HCT116 (cell line): ENCODE results near the gene PLAC9. TPM values are rescaled to one million over a fixed set of nuclear protein-coding genes. Genes with fewer than 3 reads are reported as not detected.

Source experiments
- ATAC-seq: fragments of 200-7000 bp; cut with Tn5 transposase; 2 replicates; pipeline ENCODE4 v1.9.1; 2020; ENCODE audit warnings: mild to moderate bottlenecking, moderate library complexity
- BruUV-seq: library from RNA; stranded (reverse); fragments of 400-500 nt; replicated peaks from 2 replicates; lab custom pipeline; 2021; lab: Mats Ljungman, UMichigan
- CTCF ChIA-PET: fragments of 300-600 bp; sonication (Branson Sonifier 250); formaldehyde crosslinking; loops from one replicate; lab custom pipeline; 2021; ENCODE audit warnings: antibody characterized with exemption; lab: Charles Lee
- POLR2A ChIA-PET: fragments of 300-600, 350-600 bp; sonication (Branson Sonifier 250); formaldehyde crosslinking; loops from one replicate; lab custom pipeline; 2021; ENCODE audit warnings: antibody characterized with exemption; lab: Charles Lee
- RAD21 ChIA-PET, 2 experiments: fragments of 300-600 bp; sonication (Branson Sonifier 250); formaldehyde crosslinking; loops; one replicate each; lab custom pipeline; 2023; ENCODE audit warnings: low total read pairs in 2 of 2; ENCODE audit not compliant: uncharacterized antibody in 2 of 2, unreplicated experiment in 2 of 2, low non-redundant PET in 1 of 2; lab: Charles Lee
- DNase-seq: peaks from one replicate; pipeline ENCODE4 v3.0.0-alpha.2; 2010; ENCODE audit warnings: low read depth, low spot score
- H2AFZ ChIP-seq: fragments of 200-600 bp; shearing (Covaris generic), sonication (generic); 2 replicates; pipeline ENCODE4 v1.6.1; 2017; ENCODE audit warnings: low read depth, mixed run types, mixed read lengths, antibody characterized with exemption, low read length; ENCODE audit not compliant: poor library complexity, severe bottlenecking
- H3K27ac ChIP-seq: 2 replicates; pipeline ENCODE4 v1.5.1; 2012; ENCODE audit warnings: low read depth, low read length
- H3K27me3 ChIP-seq: fragments of 200-600 bp; sonication (generic); 2 replicates; pipeline ENCODE4 v1.6.1; 2016; ENCODE audit warnings: mixed run types, low read length, mixed read lengths; ENCODE audit not compliant: insufficient read depth
- H3K36me3 ChIP-seq, 2 experiments: fragments of 200-500 bp in 1 of 2; fragments of 200-600 bp in 1 of 2; sonication (Bioruptor generic) in 1 of 2; sonication (generic) in 1 of 2; 2 replicates each; pipeline versions ENCODE4 v1.5.1 to v1.6.1; 2014 to 2016; ENCODE audit warnings: low read length in 2 of 2, inconsistent platforms in 1 of 2, mixed read lengths in 1 of 2, mixed run types in 1 of 2; ENCODE audit not compliant: insufficient read depth in 2 of 2, control insufficient read depth in 1 of 2
- H3K4me1 ChIP-seq, 2 experiments: fragments of 200-600 bp in 1 of 2; sonication (generic) in 1 of 2; 2 replicates each; pipeline versions ENCODE4 v1.5.1 to v1.6.1; 2012 to 2017; ENCODE audit warnings: low read length in 2 of 2, inconsistent platforms in 1 of 2, mild to moderate bottlenecking in 1 of 2, mixed read lengths in 1 of 2, mixed run types in 1 of 2, moderate library complexity in 1 of 2; ENCODE audit not compliant: insufficient read depth in 2 of 2, control insufficient read depth in 1 of 2
- H3K4me2 ChIP-seq: fragments of 200-600 bp; sonication (generic); 2 replicates; pipeline ENCODE4 v1.6.1; 2017; ENCODE audit warnings: mixed run types, low read length, mixed read lengths
- H3K4me3 ChIP-seq, 2 experiments: fragments of 200-600 bp in 1 of 2; sonication (generic) in 1 of 2; replicated peaks in 1 of 2; 2 replicates each; pipeline ENCODE4 v1.5.1; 2011 to 2016; ENCODE audit warnings: low read length in 2 of 2, control low read depth in 1 of 2, low read depth in 1 of 2, mild to moderate bottlenecking in 1 of 2, mixed read lengths in 1 of 2, mixed run types in 1 of 2
- H3K79me2 ChIP-seq: fragments of 200-600 bp; sonication (generic); 2 replicates; pipeline ENCODE4 v1.6.1; 2017; ENCODE audit warnings: mild to moderate bottlenecking, mixed run types, low read length, moderate library complexity, mixed read lengths; ENCODE audit not compliant: insufficient read depth
- H3K9ac ChIP-seq: fragments of 200-600 bp; sonication (generic); 2 replicates; pipeline ENCODE4 v1.6.1; 2016; ENCODE audit warnings: low read length, mixed read lengths
- H3K9me2 ChIP-seq: fragments of 200-600 bp; sonication (generic), shearing (Covaris generic); 2 replicates; pipeline ENCODE4 v1.6.1; 2017; ENCODE audit warnings: mixed run types, mild to moderate bottlenecking, moderate library complexity; ENCODE audit not compliant: insufficient read depth
- H3K9me3 ChIP-seq, 2 experiments: fragments of 200-500 bp in 1 of 2; fragments of 200-600 bp in 1 of 2; sonication (Bioruptor generic) in 1 of 2; sonication (generic) in 1 of 2; 2 replicates each; pipeline ENCODE4 v1.6.1; 2014 to 2017; ENCODE audit warnings: low read length in 2 of 2, mixed read lengths in 2 of 2, inconsistent platforms in 1 of 2, low read depth in 1 of 2, mild to moderate bottlenecking in 1 of 2, mixed run types in 1 of 2, moderate library complexity in 1 of 2; ENCODE audit not compliant: control insufficient read depth in 1 of 2, insufficient read depth in 1 of 2
- H4K20me1 ChIP-seq: fragments of 200-600 bp; sonication (generic), shearing (Covaris generic); 2 replicates; pipeline ENCODE4 v1.6.1; 2017; ENCODE audit warnings: mixed run types, mild to moderate bottlenecking, moderate library complexity; ENCODE audit not compliant: insufficient read depth
- CBX3 ChIP-seq: IDR thresholded peaks from 2 replicates; pipeline ENCODE4 v1.6.1; 2012; ENCODE audit warnings: low read depth
- CTCF ChIP-seq, 3 experiments: fragments of 200-600 bp in 1 of 3; sonication (generic) in 1 of 3; IDR thresholded peaks in 2 of 3; conservative IDR thresholded peaks in 1 of 3; 2 replicates each; pipeline ENCODE4 v1.5.1; 2012 to 2017; ENCODE audit warnings: low read depth in 2 of 3, low read length in 2 of 3, antibody characterized with exemption in 1 of 3, borderline replicate concordance in 1 of 3, control low read depth in 1 of 3, mild to moderate bottlenecking in 1 of 3, mixed read lengths in 1 of 3, mixed run types in 1 of 3, moderate library complexity in 1 of 3; ENCODE audit not compliant: insufficient read depth in 1 of 3
- EGR1 ChIP-seq: IDR thresholded peaks from 2 replicates; pipeline ENCODE4 v1.6.1; 2012; ENCODE audit warnings: low read depth
- SRF ChIP-seq: IDR thresholded peaks from 2 replicates; pipeline ENCODE4 v1.6.1; 2012; ENCODE audit warnings: low read depth
- YY1 ChIP-seq: IDR thresholded peaks from 2 replicates; pipeline ENCODE4 v1.6.1; 2011; ENCODE audit warnings: low read length, low read depth, moderate library complexity, mild to moderate bottlenecking; ENCODE audit not compliant: insufficient replicate concordance; ENCODE audit errors: extremely low read depth
- ZFX ChIP-seq: fragments of 450-650 bp; IDR thresholded peaks from 2 replicates; pipeline ENCODE4 v1.6.1; 2017
- intact Hi-C: fragments of 100-400 bp; cut with micrococcal nuclease; formaldehyde crosslinking; loops from 2 replicates; pipeline ENCODE4 v1.10.0; 2022
- total RNA-seq: library from RNA; stranded (reverse); gene quantifications from one replicate; pipeline ENCODE4 v1.2.1, GENCODE V29; 2021; ENCODE audit not compliant: unreplicated experiment
- TF ChIP-seq, protein P1 (sequence below): IDR thresholded peaks from 2 replicates; pipeline ENCODE4 v1.6.1; 2011; ENCODE audit warnings: mild to moderate bottlenecking, low read length, moderate library complexity; ENCODE audit not compliant: insufficient replicate concordance; ENCODE audit errors: extremely low read depth
- TF ChIP-seq, protein P2 (sequence below): IDR thresholded peaks from 2 replicates; pipeline ENCODE4 v1.6.1; 2012

Gene PLAC9
- total RNA-seq, 1 experiment from 2014 or later = not detected

- TF ChIP-seq, protein P1, sequence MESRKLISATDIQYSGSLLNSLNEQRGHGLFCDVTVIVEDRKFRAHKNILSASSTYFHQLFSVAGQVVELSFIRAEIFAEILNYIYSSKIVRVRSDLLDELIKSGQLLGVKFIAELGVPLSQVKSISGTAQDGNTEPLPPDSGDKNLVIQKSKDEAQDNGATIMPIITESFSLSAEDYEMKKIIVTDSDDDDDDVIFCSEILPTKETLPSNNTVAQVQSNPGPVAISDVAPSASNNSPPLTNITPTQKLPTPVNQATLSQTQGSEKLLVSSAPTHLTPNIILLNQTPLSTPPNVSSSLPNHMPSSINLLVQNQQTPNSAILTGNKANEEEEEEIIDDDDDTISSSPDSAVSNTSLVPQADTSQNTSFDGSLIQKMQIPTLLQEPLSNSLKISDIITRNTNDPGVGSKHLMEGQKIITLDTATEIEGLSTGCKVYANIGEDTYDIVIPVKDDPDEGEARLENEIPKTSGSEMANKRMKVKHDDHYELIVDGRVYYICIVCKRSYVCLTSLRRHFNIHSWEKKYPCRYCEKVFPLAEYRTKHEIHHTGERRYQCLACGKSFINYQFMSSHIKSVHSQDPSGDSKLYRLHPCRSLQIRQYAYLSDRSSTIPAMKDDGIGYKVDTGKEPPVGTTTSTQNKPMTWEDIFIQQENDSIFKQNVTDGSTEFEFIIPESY = no peak
- TF ChIP-seq CTCF (IDR thresholded peaks at IDR 0.05 in 2 of 3, conservative IDR thresholded peaks at IDR 0.05 in 1 of 3; ENCODE audit: borderline replicate concordance in 1 of 3, insufficient read depth in 1 of 3, low read depth in 2 of 3, low read length in 2 of 3) (no peak), ZFX (no peak), YY1 (no peak)
Observed at GRCh38 chr10:80186364-80187012, 54.0 kb downstream of the PLAC9 start (continued).

GRCh38 chr10:80187060-80187459 lies 54.5 kb downstream of the PLAC9 start:
- H3K4me1 ChIP-seq = peaks cover 0 to 49% of the 10 kb centered on the region in 2 experiments; a peak in 2 of 4 replicates
- ATAC-seq (no peak), DNase-seq (no peak)
- intact Hi-C loops = no loop called here
- CTCF ChIA-PET = no interaction called here
- peaks cover 28% of the 10 kb centered on the region for H4K20me1 ChIP-seq
- no peaks in the 10 kb centered on the region for H3K27me3 ChIP-seq
- TF ChIP-seq SRF (no peak), YY1 (no peak), EGR1 (no peak), CBX3 (no peak)
- TF ChIP-seq, protein P2, sequence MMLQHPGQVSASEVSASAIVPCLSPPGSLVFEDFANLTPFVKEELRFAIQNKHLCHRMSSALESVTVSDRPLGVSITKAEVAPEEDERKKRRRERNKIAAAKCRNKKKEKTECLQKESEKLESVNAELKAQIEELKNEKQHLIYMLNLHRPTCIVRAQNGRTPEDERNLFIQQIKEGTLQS = no peak
- TF ChIP-seq, protein P1 = no peak
- no peak overlapping the region for H3K4me3 ChIP-seq
- H3K9ac ChIP-seq = no peak overlapping the region
- H2AFZ ChIP-seq = no peak overlapping the region
- H3K79me2 ChIP-seq = peaks cover 100% of the 10 kb centered on the region
- BruUV-seq = no TSS peak
- H3K9me2 ChIP-seq = no peaks in the 10 kb centered on the region
- no peaks in the 10 kb centered on the region for H3K9me3 ChIP-seq
- POLR2A ChIA-PET = no interaction called here
- no peak overlapping the region for H3K27ac ChIP-seq
- H3K36me3 ChIP-seq = peaks cover 0 to 15% of the 10 kb centered on the region in 2 experiments; a peak in 1 of 4 replicates
- H3K4me2 ChIP-seq = no peak overlapping the region
- RAD21 ChIA-PET = no interaction called here
